Measurements from ENCODE around the gene CHD3. TPM values are rescaled to one million over a fixed set of nuclear protein-coding genes. Genes with fewer than 3 reads are reported as not detected.

The CHD3 gene
- total and polyA plus RNA-seq, 2 of the 13 experiments (the other 11 are each of a cell fraction or from before 2014, with no cell fraction given), result 2.7 to 3.7 TPM

GRCh38 chr17:7856811-7857712 lies 31.5 kb upstream of the CHD3 start, which contains the start of gene NAA38 (continued):
- TF ChIP-seq BCLAF1 (IDR thresholded peaks at IDR 0.05) (no peak), XBP1 (CRISPR knock-in tag; IDR thresholded peaks at IDR 0.05) (no peak), ARNT (IDR thresholded peaks at IDR 0.05) (no peak), ZNF780A (CRISPR knock-in tag; IDR thresholded peaks at IDR 0.05) (no peak), FOXC1 (CRISPR knock-in tag; IDR thresholded peaks at IDR 0.05; ENCODE audit: borderline replicate concordance) (no peak), SCMH1 (CRISPR knock-in tag; IDR thresholded peaks at IDR 0.05; ENCODE audit: borderline replicate concordance) (no peak), ZNF800 (CRISPR knock-in tag; IDR thresholded peaks at IDR 0.05) (peak; percentile 92), TMF1 (CRISPR knock-in tag; IDR thresholded peaks at IDR 0.05; ENCODE audit: low read depth) (no peak; the same call in 1 of the 2 replicates), SMAD9 (CRISPR knock-in tag; IDR thresholded peaks at IDR 0.05) (no peak), GFI1 (CRISPR knock-in tag; IDR thresholded peaks at IDR 0.05; ENCODE audit: borderline replicate concordance) (no peak), ZBTB1 (CRISPR knock-in tag; IDR thresholded peaks at IDR 0.05; ENCODE audit: borderline replicate concordance) (no peak), ZNF460 (CRISPR knock-in tag; IDR thresholded peaks at IDR 0.05; ENCODE audit: borderline replicate concordance) (no peak), YEATS2 (CRISPR knock-in tag; IDR thresholded peaks at IDR 0.05; ENCODE audit: borderline replicate concordance) (0 out of 2 replicates have a peak, but pooled peaks have one; percentile 38), ZNF142 (CRISPR knock-in tag; IDR thresholded peaks at IDR 0.05) (no peak), CCAR2 (optimal IDR thresholded peaks at IDR 0.05; ENCODE audit: low read depth, low read length) (no peak), ZSCAN31 (CRISPR knock-in tag; IDR thresholded peaks at IDR 0.05; ENCODE audit: low read depth) (peak; percentile 65; the same call in 1 of the 2 replicates), THAP8 (CRISPR knock-in tag; IDR thresholded peaks at IDR 0.05; ENCODE audit: borderline replicate concordance) (no peak)
